Measurements from ENCODE around the gene AIG1. TPM values are rescaled to one million over a fixed set of nuclear protein-coding genes. Genes with fewer than 3 reads are reported as not detected.
A peak's percentile ranks its signal among the peaks of the same experiment; 100 is the strongest.
"Not testable (repeated sequence)": the region's sequence is repeated elsewhere in the genome, so short reads cannot be mapped to it uniquely, and the experiment has no call there.

Gene AIG1
- polyA plus RNA-seq, 3 donors: 99.9 to 116 (median 112) TPM

GRCh38 chr6:143299253-143300166 is 238.8 kb downstream of the AIG1 start:
- no peak for DNase-seq (ENCODE audit: low read depth in 3 of 3, low spot score in 2 of 3)

- no peak for DNase-seq (ENCODE audit: low read depth in 3 of 3, low spot score in 2 of 3)
These were observed 240.5 kb downstream of the AIG1 start for GRCh38 chr6:143301188-143301587.

- not testable (repeated sequence) for DNase-seq (ENCODE audit: low read depth in 3 of 3, low spot score in 2 of 3)
These were observed 247.1 kb downstream of the AIG1 start for GRCh38 chr6:143307760-143308159.

GRCh38 chr6:143313163-143313562 is 252.5 kb downstream of the AIG1 start:
- no peak for DNase-seq (ENCODE audit: low read depth in 3 of 3, low spot score in 2 of 3)

GRCh38 chr6:143321491-143322086 is 260.9 kb downstream of the AIG1 start:
- no peak for DNase-seq (ENCODE audit: low read depth in 3 of 3, low spot score in 2 of 3)

- DNase-seq (ENCODE audit: low read depth in 3 of 3, low spot score in 2 of 3): no peak
These were observed 261.7 kb downstream of the AIG1 start for GRCh38 chr6:143322386-143322785.

GRCh38 chr6:143323729-143324470 is 263.2 kb downstream of the AIG1 start:
- peak in 2 of 3 donors; percentile 21 for DNase-seq (ENCODE audit: low read depth in 3 of 3, low spot score in 2 of 3)

GRCh38 chr6:143325379-143326140 is 264.9 kb downstream of the AIG1 start:
- DNase-seq (ENCODE audit: low read depth in 3 of 3, low spot score in 2 of 3): no peak

GRCh38 chr6:143328876-143329275 is 268.2 kb downstream of the AIG1 start:
- DNase-seq (ENCODE audit: low read depth in 3 of 3, low spot score in 2 of 3): no peak

GRCh38 chr6:143329323-143329722 is 268.6 kb downstream of the AIG1 start:
- DNase-seq (ENCODE audit: low read depth in 3 of 3, low spot score in 2 of 3): no peak

- no peak for DNase-seq (ENCODE audit: low read depth in 3 of 3, low spot score in 2 of 3)
These were observed 270.7 kb downstream of the AIG1 start for GRCh38 chr6:143331362-143331761.

- no peak for DNase-seq (ENCODE audit: low read depth in 3 of 3, low spot score in 2 of 3)
These were observed 271.6 kb downstream of the AIG1 start for GRCh38 chr6:143332153-143332845.

- DNase-seq (ENCODE audit: low read depth in 3 of 3, low spot score in 2 of 3): no peak
These were observed 272.4 kb downstream of the AIG1 start for GRCh38 chr6:143333081-143333480.

GRCh38 chr6:143333749-143334520 is 273.2 kb downstream of the AIG1 start:
- DNase-seq (ENCODE audit: low read depth in 3 of 3, low spot score in 2 of 3): no peak

- no peak for DNase-seq (ENCODE audit: low read depth in 3 of 3, low spot score in 2 of 3)
These were observed 275.2 kb downstream of the AIG1 start for GRCh38 chr6:143335865-143336264.

- DNase-seq (ENCODE audit: low read depth in 3 of 3, low spot score in 2 of 3): no peak
These were observed 275.9 kb downstream of the AIG1 start for GRCh38 chr6:143336446-143337152.

GRCh38 chr6:143337201-143337949 is 276.7 kb downstream of the AIG1 start:
- no peak for DNase-seq (ENCODE audit: low read depth in 3 of 3, low spot score in 2 of 3)

- DNase-seq (ENCODE audit: low read depth in 3 of 3, low spot score in 2 of 3): no peak
These were observed 278.5 kb downstream of the AIG1 start for GRCh38 chr6:143339223-143339622.
